SU-DHL-6 (cell line): ENCODE data around the gene ZNF148.

ENCODE experiments used
- H2AFZ ChIP-seq: fragments of 200-600 bp; sonication (generic); 2 replicates; pipeline ENCODE4 v1.6.1; 2014; ENCODE audit warnings: low read depth, mild to moderate bottlenecking, moderate library complexity, mixed read lengths, antibody characterized with exemption, low read length; ENCODE audit not compliant: severe bottlenecking
- H3F3A ChIP-seq: fragments of 200-600 bp; shearing (Covaris generic); 2 replicates; pipeline ENCODE4 v1.6.0; 2016; ENCODE audit warnings: antibody characterized with exemption, mild to moderate bottlenecking; ENCODE audit not compliant: insufficient read depth
- H3K27ac ChIP-seq: fragments of 200-600 bp; sonication (generic); 2 replicates; pipeline ENCODE4 v1.5.1; 2016; ENCODE audit warnings: low read depth, mild to moderate bottlenecking, low read length, moderate library complexity, mixed read lengths
- H3K27me3 ChIP-seq: fragments of 200-600 bp; sonication (generic), shearing (Covaris generic); 2 replicates; pipeline ENCODE4 v1.6.0; 2014; ENCODE audit warnings: mild to moderate bottlenecking, low read length
- H3K36me3 ChIP-seq: fragments of 200-600 bp; sonication (generic); 2 replicates; pipeline ENCODE4 v1.6.1; 2014; ENCODE audit warnings: mild to moderate bottlenecking, low read length, mixed read lengths
- H3K4me2 ChIP-seq: fragments of 300-600, 200-600 bp; shearing (Covaris generic), sonication (generic); 2 replicates; pipeline ENCODE4 v1.6.0; 2014; ENCODE audit warnings: low read length, low read depth, mild to moderate bottlenecking; ENCODE audit not compliant: poor library complexity, severe bottlenecking
- H3K4me3 ChIP-seq: fragments of 200-600 bp; sonication (generic); 2 replicates; pipeline ENCODE4 v1.5.1; 2014; ENCODE audit warnings: antibody characterized with exemption, low read length, mild to moderate bottlenecking, mixed read lengths; ENCODE audit not compliant: insufficient read depth, poor library complexity, severe bottlenecking
- H3K79me2 ChIP-seq: fragments of 200-600 bp; sonication (generic); 2 replicates; pipeline ENCODE4 v1.6.1; 2014; ENCODE audit warnings: mild to moderate bottlenecking, low read length, moderate library complexity; ENCODE audit not compliant: insufficient read depth
- H3K9ac ChIP-seq: fragments of 200-600 bp; sonication (generic); 2 replicates; pipeline ENCODE4 v1.7.0; 2014; ENCODE audit warnings: mild to moderate bottlenecking, low read length
- H3K9me2 ChIP-seq: fragments of 200-600 bp; sonication (generic); replicated peaks from 2 replicates; pipeline ENCODE4 v1.6.1; 2014; ENCODE audit warnings: low read length; ENCODE audit not compliant: insufficient read depth
- H3K9me3 ChIP-seq: fragments of 200-600 bp; sonication (generic); 2 replicates; pipeline ENCODE4 v1.6.1; 2014; ENCODE audit warnings: low read length, mixed read lengths; ENCODE audit not compliant: insufficient read depth
- H4K20me1 ChIP-seq: fragments of 200-600 bp; sonication (generic); 2 replicates; pipeline ENCODE4 v1.6.1; 2014; ENCODE audit warnings: low read depth, mild to moderate bottlenecking, antibody characterized with exemption, low read length, moderate library complexity, mixed read lengths
- CTCF ChIP-seq: fragments of 200-600 bp; sonication (generic); IDR thresholded peaks from one replicate; pipeline ENCODE4 v1.5.1; 2017; ENCODE audit warnings: antibody characterized with exemption, mild to moderate bottlenecking, low read length, moderate library complexity; ENCODE audit not compliant: insufficient read depth, poor library complexity, severe bottlenecking
- EZH2phosphoT487 ChIP-seq: fragments of 200-600 bp; sonication (generic), shearing (Covaris generic); conservative IDR thresholded peaks from 2 replicates; pipeline ENCODE4 v1.6.1; 2018; ENCODE audit warnings: mild to moderate bottlenecking, antibody characterized with exemption, low read length, moderate library complexity, mixed read lengths

ZNF148 gene

GRCh38 chr3:125331243-125331642 is 43.9 kb downstream of the ZNF148 start:
- Histone ChIP-seq H2AFZ (no peak overlapping the region), H3K9me2 (no peaks in the 10 kb centered on the region), H3K79me2 (peaks cover 63% of the 10 kb centered on the region), H3K27me3 (no peaks in the 10 kb centered on the region), H3K4me2 (no peak overlapping the region), H3K36me3 (peaks cover 21% of the 10 kb centered on the region), H3K4me3 (no peak overlapping the region), H4K20me1 (peaks cover 14% of the 10 kb centered on the region; the same call in 1 of the 2 replicates), H3K9ac (no peak overlapping the region), H3K9me3 (no peaks in the 10 kb centered on the region), H3K27ac (no peak overlapping the region), H3F3A (peaks cover 3% of the 10 kb centered on the region; the same call in 1 of the 2 replicates)
- TF ChIP-seq CTCF (no peak), EZH2phosphoT487 (no peak)

- no peaks in the 10 kb centered on the region for H3K9me2 ChIP-seq
- 0 out of 2 replicates have a peak, but pooled peaks cover 4% of the 10 kb centered on the region for H4K20me1 ChIP-seq
- H3K27ac ChIP-seq: no peak overlapping the region
- H3K9me3 ChIP-seq: no peaks in the 10 kb centered on the region
- H3K4me2 ChIP-seq: no peak overlapping the region
- H3K27me3 ChIP-seq: no peaks in the 10 kb centered on the region
- H3K36me3 ChIP-seq: peaks cover 34% of the 10 kb centered on the region
- no peak overlapping the region for H2AFZ ChIP-seq
- peaks cover 7% of the 10 kb centered on the region; the same call in 1 of the 2 replicates for H3F3A ChIP-seq
- H3K9ac ChIP-seq: no peak overlapping the region
- peaks cover 37% of the 10 kb centered on the region for H3K79me2 ChIP-seq
- H3K4me3 ChIP-seq: no peak overlapping the region
- TF ChIP-seq CTCF: no peak
- TF ChIP-seq EZH2phosphoT487: no peak
Observed at GRCh38 chr3:125326957-125327356, 48.2 kb downstream of the ZNF148 start.

GRCh38 chr3:125325746-125326145 is 49.4 kb downstream of the ZNF148 start:
- Histone ChIP-seq H3K9me2 (no peaks in the 10 kb centered on the region), H3K27ac (no peak overlapping the region), H3K4me2 (no peak overlapping the region), H2AFZ (no peak overlapping the region), H3K79me2 (peaks cover 26% of the 10 kb centered on the region), H3F3A (peaks cover 17% of the 10 kb centered on the region; the same call in 1 of the 2 replicates), H3K4me3 (no peak overlapping the region), H4K20me1 (0 out of 2 replicates have a peak, but pooled peaks cover 4% of the 10 kb centered on the region), H3K36me3 (peaks cover 37% of the 10 kb centered on the region), H3K27me3 (no peaks in the 10 kb centered on the region), H3K9ac (no peak overlapping the region), H3K9me3 (no peaks in the 10 kb centered on the region)
- TF ChIP-seq CTCF: no peak
- no peak for TF ChIP-seq EZH2phosphoT487
